ENCODE measurements around the gene SPRED3.
"Not testable (repeated sequence)": the region's sequence is repeated elsewhere in the genome, so short reads cannot be mapped to it uniquely, and the experiment has no call there.

SPRED3 gene

DNA sequence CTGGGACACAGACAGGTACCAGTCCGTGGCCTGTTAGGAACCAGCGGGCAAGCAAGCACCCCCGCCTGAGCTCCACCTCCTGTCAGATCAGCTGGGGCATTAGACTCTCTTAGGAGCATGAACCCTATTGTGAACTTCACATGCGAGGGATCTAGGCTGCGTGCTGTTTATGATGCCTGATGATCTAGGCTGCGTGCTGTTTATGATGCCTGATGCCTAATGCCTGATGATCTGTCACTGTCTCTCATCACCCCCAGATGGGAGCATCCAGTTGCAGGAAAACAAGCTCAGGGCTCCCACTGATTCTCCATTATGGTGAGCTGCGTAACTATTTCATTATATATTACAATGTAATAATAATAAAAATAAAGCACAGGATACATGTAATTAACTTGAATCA lies 33.9 kb downstream of the SPRED3 start:
- DNase-seq = no peak

- DNase-seq = no peak
Measured at GRCh38 chr19:38424272-38424671, 35.8 kb downstream of the SPRED3 start.

- no peak for DNase-seq
Measured at GRCh38 chr19:38425222-38425809, 36.8 kb downstream of the SPRED3 start.

DNA sequence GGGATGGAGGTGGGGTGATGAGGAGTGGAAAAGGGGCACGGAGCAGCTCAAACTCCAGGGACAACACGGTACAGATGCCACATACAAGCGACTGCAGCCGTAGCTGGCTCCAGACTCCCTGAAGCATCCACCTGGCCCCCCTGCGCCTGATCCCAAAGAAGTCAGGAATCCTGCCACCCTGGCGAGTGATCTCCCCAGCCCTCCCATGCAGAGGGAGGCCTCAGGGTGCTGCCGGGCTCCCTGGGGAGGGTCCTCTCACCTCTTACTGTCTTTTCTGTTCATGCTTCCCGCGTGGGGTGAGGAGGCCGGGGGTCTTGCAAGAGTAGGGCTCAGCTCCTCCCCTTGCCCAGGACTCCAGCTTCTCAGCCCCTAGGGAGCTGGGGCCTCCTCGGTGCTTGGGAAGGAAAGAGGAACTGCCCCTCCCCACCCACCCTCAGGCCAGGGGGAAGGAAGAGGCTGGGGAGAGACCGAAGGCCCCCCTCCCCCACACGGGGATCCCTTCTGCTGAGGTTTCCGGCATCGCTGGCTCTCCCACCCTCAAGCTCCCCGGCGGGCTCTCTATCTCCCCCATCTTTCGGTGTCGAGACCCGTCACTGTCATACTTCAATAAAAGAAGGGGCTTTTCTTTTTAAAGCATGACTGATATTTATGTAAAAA lies 37.4 kb downstream of the SPRED3 start, which contains the start of gene RASGRP4:
Gene RASGRP4, minus strand, starts transcription at position 410 of the 657 bp plus-strand sequence. Its CDS starts 128 bp downstream, at position 282.
- no peak for DNase-seq

DNA sequence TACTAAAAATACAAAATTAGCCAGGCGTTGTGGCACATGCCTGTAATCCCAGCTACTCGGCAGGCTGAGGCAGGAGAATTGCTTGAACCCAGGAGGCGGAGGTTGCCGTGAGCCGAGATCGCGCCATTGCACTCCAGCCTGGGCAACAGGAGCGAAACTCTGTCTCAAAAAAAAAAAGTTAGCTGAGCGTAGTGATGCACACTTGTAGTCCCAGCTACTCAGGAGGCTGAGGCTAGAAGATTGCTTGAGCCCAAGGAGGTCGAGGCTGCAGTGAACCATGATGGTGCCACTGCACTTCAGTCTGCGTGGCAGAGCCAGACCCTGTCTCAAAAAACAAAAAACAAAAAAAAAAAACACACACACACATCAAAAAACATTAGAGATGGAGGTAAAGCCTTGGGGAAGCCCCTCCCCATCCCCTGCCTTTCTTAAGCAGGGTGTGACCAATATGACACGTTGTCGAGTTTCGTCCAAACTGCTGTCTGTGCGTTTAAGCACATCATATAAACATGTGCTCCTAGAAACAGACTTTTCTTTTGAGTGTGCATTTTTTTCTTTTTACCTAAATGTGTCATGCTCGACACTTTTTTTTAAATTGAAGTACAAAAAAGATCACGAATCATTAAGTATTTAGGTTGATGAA lies 38.7 kb downstream of the SPRED3 start:
- not testable (repeated sequence) for DNase-seq

DNA sequence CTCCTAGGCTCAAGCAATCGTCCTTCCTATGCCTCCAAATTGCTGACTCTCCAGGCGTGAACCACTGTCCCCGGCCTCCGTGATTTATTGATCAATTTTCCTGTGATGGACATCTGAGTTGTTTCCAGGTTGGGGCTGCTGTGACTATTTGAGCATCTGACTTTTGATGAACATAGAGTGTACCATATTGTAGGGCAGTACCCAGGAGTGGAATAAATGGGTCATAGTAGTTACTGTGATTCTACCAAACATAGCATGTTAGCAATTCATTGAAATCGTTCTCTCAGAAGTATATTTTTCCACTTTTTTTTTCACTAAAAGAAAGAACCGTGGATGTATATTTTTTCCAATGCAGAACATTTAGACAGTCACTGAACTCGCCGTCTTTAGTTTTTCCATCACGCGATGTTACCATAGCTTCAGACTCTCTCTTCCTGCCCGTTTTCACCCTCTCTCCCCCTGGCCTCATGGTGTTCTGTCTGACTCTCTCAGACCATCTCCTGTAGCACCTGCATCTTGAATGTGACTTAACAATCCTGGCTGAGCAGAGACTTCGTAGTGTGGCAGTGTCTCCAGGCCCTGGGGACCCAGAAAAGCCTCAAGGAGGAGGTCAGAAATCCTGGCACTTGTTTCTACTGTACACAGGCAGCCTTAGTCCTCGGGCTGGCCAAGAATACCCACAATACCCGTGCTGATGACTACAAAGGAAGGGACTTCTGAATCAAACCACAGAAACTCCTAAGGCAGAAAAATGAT lies 40.7 kb downstream of the SPRED3 start:
- no peak for DNase-seq

GRCh38 chr19:38429811-38430156 lies 41.3 kb downstream of the SPRED3 start:
- DNase-seq = no peak

GRCh38 chr19:38430931-38431330 lies 42.4 kb downstream of the SPRED3 start:
- DNase-seq = no peak

DNA sequence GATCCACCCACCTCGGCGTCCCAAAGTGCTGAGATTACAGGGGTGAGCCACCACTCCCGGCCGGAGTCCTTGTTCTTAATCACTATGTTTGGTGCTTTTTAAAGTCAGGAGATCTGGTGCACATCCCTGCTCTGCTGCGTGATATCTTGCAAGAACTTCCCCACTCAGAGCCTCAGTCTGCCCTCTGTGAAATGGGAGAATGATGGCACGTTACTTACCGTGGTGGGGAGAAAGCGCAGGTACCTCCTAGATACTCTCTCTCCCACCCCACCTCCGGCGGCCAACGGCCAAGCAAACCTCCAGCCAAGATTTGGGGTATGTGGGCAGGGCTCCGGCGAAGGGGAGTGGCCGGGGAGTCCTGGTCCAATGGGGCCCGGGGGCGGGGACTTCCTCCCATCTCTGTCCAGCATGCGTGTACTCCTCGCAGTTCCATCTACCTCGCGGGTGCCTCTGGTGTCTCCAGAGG lies 44.8 kb downstream of the SPRED3 start, which contains the start of gene RYR1:
Gene RYR1, plus strand, starts transcription at position 424 of the 466 bp plus-strand sequence. CDS start 139 bp downstream, outside the sequence.
- DNase-seq = peak; percentile 15

- no peak for DNase-seq
Measured at GRCh38 chr19:38434549-38435051, 46.1 kb downstream of the SPRED3 start.

DNA sequence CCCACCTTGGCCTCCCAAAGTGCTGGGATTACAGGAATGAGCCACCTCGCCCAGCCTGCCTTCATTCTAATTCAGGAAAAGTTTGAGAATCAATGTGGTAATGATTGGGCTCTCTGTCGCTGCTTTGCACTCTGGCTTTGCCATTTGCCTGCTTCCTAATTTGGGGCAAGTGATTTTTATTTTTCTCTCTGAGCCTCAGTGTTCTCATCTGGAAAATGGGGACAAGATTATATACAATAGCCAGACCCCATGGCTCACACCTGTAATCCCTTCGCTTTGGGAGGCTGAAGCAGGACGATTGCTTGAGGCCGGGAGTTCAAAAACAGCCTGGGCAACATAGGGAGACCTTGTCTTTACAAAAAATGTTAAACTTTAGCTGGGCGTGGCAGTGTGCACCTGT lies 48.8 kb downstream of the SPRED3 start:
- no peak for DNase-seq

GRCh38 chr19:38437917-38438316 lies 49.4 kb downstream of the SPRED3 start:
- no peak for DNase-seq

GRCh38 chr19:38440592-38440991 lies 52.1 kb downstream of the SPRED3 start:
- DNase-seq = no peak

DNA sequence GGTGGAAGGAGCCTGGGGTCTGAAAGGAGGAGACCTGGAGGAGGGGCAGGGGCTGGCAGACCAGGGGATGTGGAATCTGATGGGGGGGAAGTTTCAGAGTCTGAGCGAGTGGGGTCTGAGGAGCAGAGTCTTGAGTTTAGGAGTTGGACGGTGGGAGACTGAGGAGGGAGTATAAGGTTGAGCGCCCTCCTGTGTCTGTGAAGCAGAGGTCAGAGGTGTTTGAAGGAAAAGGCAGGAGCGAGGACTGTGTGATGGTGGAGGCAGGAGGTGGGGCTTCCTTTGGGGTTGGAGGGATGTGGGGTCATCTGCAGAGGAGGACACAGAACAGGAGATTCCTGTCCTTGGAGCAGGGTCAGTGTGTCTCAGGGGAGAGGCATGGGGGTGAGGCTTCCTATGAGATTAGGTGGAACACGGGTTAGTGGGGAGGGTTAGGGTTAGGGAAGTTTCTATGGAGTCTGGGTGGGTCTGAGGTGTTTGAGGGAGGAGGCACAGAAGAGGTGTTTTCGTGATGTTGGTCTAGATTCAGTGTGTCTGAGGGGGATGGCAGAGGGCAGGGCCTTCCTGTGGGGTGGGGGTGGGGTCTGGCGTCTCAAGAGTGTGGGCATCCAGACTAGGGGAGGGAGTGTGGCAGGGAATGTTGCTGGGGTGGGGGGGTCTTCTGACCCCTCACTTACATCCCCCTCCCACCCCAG lies 53.3 kb downstream of the SPRED3 start:
- DNase-seq = no peak

DNA sequence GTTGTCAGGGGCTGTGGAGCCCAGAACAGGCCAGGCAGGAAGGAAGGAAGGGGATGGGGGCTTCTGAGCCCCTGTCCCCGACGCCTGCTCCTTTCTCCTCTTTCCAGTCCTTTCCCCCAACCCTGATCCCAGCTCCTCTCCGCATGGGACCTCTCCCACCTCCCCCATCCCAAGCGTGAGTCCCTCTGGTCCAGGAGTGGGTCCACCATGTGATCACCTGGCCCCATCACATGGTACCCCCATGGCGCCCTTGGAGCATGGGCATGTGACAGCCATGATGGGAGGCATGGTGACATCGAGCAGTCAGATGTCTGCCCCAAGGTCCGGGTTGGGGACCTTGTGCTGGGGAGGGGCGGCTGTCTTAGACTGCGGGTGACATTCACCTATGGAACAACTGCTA lies 54.2 kb downstream of the SPRED3 start:
- DNase-seq = no peak

DNA sequence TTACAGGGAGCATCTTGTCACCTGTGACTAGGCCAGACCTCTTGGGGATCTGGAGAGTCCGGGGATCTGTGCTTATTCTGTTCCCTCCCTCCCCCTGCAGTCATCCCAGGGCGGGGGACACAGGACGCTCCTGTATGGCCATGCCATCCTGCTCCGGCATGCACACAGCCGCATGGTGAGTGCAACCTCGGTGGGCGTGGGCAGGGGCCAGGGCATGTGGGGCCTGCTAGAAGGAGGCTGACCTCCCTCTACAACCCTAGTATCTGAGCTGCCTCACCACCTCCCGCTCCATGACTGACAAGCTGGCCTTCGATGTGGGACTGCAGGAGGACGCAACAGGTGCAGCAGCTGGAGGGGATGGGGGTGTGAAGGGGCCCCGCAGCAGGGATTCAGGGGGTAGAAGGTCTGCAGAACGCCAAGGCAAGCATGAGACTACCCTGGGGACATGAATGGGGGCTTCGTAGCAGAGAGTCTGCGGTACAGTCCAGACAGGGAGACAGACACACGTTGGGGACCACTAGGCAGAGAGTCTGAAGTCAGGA lies 55.0 kb downstream of the SPRED3 start:
- no peak for DNase-seq

GRCh38 chr19:38444026-38444425 lies 55.5 kb downstream of the SPRED3 start:
- DNase-seq = no peak

GRCh38 chr19:38445362-38445761 lies 56.9 kb downstream of the SPRED3 start:
- DNase-seq = no peak

GRCh38 chr19:38448225-38448624 lies 59.7 kb downstream of the SPRED3 start:
- DNase-seq = no peak

All from HCEC 1CT (cell line).